Renal pelvis (tissue), 4 donors: ENCODE measurements around the gene PRR36. TPM values are rescaled to one million over a fixed set of nuclear protein-coding genes. Genes with fewer than 3 reads are reported as not detected.
A peak's percentile ranks its signal among the peaks of the same experiment; 100 is the strongest.

Experiments used
- DNase-seq: peaks from one replicate; pipeline ENCODE4 v3.0.0-alpha.2; 2013
- polyA plus RNA-seq, 3 donors: library from polyadenylated mRNA; unstranded; fragments of 120-200 nt; gene quantifications; one replicate each; pipeline ENCODE4 v1.2.1, GENCODE V29; 2013; ENCODE audit not compliant: insufficient read length in 3 of 3

The PRR36 gene
- polyA plus RNA-seq, 3 donors, result 9.0 to 10.1 (median 9.6) TPM

DNA sequence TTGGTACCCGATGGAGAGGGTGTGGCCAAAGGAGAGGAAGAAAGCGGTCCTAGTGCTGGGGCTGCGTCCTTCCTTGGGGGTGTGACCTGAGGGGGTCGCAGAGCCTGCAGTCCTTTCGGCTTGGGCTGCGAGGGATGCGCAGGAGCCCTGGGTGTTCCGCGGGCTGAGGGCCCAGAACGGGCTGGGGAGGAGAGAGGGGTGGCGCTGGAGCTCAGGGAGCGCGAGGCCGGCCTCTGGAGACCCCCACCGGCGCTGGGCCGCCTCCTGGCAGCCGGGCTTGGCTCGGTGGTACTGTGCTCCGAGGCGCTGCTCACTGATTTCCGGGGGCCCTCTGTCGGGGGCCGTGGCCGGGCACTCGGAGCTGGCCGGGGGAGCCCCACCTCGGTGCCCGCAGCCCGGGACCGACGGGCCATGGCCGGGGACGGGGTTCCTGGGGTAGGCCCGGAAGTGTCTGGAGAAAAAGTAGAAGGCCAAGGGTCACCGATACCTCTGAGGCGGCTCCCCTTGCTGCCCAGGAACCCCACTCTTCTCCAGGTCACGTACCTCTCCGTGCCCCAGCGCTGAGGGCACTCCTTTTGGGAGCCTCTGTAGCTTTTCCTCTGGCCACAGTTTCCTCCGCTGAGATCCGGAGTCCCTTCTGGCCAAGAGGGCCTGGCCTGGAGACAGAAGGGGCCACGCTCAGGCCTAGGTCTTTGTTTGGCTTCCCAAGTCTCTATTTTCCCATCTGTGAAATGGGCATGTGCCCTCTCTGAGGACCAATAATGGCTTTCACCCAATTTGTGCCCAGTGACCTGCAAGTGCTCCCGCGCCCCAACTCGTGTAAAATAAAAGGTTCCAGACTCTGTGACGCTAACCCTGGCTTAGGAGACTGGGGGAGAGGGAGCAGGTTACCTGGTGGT lies 1.6 kb downstream of the PRR36 start:
- DNase-seq, result no peak

DNA sequence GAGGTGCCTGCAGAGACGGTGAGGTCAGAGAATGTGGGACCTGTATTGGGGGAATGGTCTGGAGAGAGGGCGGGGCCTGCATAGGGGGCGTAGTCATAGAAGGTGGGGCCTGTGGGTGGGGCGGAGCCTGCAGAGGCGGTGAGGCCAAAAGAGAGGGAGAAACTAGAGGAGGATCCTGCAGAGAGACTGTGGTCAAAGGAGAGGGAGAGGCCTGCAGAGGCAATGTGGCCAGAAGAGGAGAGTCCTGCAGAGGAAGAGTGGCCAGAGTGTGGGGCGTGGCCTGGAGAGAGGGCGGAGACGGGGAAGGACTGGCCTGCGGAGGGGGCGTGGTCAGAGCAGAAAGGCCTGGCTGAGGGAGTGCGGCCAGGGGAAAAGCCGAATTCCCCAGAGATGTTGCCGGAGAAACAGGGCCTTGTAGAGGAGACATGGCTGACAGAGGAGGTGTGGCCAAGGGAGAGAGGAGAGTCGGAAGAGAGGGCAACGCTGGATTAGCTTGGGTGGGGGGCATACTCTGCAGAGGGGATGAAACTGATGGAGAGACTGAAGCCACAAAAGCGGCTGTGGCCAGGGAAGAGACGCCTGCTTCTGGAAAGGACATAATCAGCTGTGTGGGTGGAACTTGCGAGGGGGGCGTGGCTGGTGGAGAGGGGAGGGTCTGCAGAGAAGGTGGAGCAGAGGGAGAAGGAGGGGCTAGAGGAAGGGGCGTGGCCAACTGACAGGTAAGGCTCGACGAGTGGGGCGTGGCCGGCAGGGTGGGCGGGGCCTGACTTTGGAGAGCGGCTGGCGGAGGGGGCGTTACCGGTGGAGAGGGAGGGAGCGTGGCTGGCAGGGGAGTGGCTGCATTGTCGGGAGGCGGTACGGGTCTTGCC lies 2.5 kb downstream of the PRR36 start:
- peak; percentile 78 for DNase-seq

DNA sequence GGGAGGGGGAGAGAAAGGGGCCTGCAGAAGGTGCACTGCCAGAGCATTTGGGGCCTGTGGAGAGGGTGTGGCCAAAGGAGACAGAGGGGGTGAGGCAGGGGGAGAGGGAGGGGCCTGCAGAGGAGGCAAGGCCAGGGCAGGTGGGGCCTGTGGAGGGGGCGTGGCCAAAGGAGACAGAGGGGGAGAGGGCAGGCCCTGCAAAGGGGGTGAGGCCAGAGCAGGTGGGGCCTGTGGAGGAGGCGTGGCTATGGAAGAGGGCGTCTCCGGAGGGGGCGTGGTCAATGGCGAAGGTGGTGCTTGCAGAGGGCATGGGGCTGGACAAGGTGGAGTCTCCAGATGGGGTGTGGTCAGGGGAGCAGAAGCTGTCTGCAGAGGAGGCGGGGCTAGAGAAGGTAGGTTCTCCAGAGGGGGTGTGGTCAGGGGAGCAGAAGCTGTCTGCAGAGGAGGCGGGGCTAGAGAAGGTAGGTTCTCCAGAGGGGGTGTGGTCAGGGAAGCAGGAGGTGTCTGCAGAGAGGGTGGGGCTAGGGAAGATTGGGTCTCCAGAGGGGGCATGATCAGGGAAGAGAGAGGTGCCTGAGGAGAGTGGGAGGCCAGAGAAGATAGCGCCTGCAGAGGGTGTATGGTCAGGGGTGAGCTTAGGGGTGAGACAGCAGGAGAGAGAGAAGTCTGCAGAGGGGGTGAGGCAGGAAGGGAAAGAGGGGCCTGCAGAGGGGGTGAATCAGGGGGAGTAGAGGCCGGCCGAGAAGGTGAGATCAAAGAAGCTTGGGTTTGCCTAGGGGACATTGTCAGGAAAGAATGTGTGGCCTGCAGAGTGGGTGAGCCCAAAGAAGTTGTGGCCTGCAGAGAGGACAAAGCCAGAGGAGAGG lies 3.4 kb downstream of the PRR36 start:
- DNase-seq, result no peak

DNA sequence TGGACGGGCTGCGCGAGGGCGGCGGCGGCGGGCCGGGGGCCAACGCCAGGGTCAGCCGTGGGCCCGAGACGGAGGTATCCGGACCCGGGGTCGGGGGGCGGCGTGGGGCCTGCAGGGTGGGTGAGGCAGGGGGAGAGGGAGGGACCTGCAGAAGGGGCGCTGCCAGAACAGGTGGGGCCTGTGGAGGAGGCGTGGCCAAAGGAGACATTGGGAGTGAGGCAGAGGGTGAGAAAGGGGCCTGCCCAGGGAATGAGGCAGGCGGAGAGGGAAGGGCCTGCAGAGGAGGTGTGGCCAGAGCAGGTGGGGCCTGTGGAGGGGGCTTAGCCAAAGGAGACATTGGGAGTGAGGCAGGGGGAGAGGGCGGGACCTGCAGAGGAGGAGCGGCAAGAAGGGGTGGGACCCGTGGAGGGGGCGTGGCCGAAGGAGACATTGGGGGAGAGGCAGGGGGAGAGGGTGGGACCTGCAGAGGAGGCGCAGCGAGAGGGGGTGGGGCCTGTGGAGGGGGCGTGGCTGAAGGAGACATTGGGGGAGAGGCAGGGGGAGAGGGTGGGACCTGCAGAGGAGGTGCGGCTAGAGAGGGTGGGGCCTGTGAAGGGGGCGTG lies 4.2 kb downstream of the PRR36 start:
- DNase-seq, result no peak

DNA sequence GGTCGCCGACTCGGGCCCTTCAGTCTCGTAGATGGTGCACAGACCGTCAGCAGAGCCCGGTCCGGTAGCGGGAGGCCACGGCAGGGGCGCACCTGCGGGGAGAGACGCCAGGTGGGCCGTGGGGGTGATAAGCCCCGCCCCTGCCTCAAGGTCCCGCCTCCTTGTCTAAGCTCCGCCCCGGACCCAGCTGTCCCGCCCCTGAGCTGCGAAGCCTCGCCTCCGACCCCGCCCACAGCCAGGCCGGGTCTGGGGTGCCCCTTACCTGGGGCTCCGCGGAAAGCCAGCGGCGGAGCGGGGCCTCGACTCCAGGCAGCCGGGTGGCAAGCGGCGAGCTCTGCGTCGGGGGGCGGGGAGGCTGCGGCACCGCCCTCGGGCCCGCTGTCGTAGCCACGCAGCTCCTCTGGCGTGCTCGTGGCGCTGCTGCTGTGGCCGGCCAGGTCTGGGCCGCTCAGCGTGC lies 4.7 kb downstream of the PRR36 start:
- no peak for DNase-seq

DNA sequence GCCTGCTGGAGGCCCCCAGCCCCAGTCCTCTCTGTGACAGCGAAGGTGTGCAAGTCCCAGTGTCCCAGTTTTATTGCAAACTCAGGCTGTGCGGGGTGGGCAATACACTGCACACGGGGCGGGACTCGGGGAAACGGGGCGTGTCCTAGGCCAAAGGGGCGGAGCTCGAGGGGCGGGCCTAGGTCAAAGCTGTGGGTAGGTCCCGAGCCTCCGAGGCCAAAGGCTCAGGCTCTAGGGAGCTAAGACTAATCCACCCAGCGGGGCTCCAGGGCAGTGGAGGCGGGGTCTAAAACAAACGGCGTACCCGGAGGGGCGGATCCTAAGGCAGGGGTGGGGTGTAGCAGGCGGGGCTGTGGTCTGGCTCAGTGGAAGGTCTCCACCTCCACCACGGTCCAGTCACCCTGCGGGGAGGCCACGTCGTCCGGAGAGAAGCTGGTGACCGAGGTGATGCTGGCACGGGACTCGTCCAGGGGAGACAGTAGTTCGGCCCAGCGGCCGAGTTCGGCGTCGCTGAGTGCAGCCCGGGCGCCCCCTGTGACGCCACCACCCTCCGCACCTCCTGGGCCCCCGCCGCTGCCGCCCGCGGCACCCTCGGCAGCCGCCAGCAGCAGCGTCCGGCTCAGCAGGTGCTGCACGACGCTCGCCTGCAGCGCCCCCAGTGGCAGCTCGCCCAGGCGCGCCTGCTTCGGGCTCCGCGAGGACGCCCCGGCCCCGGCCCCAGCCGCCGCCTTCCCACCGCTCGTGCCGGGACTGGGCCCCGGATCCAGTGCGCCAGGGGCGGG lies 5.3 kb downstream of the PRR36 start:
- peak; percentile 65 for DNase-seq

DNA sequence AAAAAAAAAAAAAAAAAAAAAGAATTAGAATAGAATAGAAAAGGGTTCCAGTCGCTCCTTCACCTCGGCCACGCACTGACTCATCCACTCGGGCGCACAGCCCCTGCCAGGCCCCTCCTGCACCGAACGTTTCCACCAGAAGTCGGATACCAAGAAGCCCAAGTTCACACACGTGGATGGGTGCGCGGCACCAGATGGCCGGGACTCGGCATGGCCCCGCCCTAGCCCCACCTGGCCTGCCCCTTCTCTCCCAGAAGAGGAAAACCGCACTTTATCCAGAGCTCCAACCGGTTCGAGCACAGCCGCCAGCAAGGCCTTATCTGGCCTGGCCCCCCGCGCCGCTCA lies 5.9 kb downstream of the PRR36 start:
- no peak for DNase-seq

DNA sequence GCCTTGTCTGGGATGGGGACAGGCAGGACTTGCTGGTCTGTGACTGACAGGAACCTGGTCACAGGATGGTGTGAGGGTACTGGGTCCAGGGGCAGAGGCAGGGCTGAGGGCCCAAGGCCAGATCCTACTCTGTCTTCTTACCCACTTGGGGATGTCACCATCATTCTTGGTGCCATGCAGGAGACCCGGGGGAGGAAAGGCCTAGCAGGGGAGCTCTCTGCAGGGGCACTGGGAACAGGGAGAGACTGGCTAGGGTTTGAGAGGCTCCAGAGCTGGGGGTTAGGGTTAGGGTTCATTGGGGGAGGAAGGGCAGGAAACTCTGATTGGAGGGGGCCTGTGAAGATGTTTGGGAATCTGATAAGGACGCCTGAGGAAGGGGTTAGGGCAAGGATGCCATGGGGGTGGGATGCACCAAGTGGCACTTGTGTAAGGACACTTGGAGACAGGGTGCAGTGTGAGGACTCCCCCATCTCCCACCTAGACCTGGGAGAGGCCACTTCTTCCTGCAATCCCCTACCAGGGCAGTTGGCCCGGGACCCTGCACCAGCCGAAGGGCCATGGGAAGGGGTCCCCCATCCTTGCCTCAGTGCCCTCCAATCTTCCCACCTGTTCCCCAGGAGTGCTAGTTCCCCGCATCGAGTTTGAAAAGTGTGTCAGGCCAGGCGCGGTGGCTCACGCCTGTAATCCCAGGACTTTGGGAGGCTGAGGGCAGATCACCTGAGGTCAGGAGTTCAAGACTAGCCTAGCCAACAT lies 6.9 kb downstream of the PRR36 start:
- DNase-seq, result no peak

DNA sequence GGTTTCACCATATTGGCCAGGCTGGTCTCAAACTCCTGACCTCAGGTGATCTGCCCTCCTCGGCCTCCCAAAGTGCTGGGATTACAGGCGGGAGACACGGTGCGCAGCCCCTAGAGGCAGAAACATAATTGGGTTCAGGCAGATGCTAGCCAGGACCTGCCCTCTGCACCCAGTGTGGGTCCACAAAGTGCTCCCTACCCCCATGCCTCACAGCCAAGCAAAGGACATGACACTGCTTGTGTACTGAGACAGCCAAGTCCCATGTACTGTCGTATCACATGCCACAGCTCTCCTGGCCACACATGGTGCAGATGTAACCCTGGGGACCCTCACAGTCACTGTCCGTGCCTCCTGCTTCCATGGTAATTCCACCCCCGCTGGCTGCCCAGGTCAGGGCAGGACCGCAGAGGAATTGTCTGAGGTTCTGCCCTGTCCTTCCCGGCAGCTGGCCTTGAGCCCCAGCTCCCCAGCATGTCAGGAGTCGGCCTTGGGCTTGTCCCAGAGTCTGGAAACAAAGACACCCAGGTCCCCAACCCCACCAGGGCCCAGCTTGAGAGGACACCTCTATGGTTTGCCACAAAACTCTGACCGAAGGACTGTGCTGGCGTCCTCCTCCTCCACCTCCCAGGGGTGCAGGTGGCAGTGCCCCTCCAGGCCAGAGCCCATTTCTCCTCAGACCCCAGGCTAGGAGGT lies 7.6 kb downstream of the PRR36 start:
- no peak for DNase-seq

DNA sequence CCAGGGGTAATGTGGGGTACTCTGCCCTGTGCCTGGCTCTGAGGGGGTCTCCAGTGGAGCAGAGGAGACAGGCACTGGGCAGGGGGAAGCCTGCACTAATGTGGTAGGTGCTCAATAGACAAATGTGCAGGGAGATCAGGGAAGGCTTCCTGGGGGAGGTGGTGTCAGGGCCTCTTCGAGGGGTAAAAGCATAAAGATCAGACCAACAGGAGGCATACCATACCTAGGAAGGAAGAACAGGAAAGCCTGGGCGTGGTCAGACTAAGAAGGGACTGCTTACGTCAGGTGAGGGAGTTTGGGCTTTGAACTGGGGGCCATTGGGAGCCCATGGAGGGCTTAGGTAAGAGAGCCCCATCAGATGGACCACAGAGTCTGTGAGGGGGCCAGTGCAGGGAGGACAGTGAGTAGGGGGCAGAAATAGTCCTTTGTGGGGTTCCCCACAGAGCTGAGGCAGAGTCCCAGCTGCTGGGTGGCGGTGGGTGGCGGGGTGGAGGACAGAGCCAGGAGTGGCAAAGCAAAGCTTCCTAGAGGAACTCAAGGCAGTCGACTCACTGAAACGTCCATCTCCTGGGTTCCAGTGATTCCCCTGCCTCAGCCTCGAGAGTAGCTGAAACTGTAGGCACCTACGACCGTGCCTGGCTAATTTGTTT lies 8.8 kb downstream of the PRR36 start:
- no peak for DNase-seq

DNA sequence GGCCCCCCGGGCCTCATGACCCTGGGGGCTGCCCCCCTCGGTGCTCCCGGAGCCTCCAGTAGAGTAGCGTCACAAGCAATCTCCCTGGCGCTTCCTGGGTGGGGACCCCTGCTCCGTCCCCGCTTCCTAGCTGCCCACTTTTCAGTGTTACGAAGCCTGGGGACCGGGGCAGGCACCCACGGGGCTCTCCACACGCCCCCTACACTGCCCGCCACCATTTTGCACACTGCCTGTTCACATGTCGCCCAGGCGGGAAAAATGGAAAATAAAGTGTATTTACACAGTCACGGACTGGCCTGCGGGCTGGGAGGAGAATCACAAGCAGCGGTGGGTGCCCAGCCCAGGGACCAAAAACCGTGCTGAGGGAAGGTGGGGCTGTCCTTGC lies 9.5 kb downstream of the PRR36 start:
- DNase-seq, result no peak

DNA sequence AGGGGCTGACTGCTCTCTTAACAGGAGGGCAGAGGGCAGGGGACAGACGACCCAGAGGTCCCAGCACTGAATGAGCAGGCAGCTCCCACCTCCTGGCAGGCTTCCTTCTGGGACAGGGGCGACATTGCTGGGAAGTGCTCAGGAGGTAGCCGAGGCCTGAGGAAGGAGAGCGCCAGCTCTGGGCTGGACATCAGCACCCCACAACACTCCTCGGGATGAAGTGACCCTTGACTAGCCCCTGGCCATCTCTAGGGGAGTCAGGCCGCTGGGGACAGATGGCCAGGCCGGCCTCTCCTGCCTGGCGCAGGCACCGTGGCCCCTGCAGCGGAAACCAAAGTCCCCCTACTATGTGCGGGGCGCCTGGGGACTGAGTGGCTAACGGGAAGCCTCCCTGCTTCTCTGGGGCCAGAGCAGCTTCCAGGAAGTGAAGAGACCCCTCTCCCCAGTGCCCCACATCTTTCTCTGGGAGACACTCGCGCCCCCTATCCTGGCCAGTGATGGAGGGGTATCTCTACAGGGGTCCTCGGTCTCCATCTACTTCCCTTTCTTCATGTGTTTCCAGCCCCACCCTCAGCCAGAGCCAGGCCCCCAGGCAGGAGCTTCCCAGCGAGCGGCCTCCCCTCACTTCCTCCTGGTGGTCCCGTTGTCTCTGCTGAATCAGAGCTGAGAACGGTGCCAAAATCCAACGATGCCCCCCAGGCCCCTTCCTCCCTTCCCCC lies 10.1 kb downstream of the PRR36 start:
- no peak for DNase-seq

DNA sequence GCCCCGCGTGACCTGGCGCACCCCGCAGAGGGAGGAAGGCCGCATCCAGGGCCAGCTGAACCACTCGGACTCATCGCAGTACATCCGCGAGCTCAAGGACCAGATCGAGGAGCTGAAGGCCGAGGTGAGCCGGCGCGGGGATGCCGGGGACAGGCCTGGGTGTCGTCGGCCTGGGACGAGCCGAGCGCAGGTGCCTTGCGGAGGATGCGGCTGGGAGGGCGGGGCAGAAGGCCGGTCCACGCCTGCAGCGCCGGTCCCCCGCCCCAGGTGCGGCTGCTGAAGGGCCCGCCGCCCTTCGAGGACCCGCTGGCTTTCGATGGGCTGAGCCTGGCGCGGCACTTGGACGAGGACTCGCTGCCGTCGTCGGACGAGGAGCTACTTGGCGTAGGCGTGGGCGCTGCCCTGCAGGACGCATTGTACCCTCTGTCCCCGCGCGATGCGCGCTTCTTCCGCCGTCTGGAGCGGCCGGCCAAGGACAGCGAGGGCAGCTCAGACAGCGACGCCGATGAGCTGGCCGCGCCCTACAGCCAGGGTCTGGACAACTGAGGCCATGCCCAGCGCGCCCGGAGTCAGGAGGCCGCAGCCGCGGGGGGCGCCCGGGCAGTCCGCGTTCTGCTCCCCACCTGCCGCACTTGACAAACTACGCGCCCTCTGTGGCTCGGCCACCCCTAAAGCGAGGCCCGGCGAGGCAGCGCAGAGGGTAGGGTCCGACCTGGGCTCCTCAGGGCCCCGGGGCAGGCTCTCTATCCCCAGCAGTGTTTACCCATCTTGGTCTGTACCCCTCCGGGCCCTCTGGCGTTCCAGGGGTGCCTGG lies 10.8 kb downstream of the PRR36 start:
- DNase-seq, result no peak

DNA sequence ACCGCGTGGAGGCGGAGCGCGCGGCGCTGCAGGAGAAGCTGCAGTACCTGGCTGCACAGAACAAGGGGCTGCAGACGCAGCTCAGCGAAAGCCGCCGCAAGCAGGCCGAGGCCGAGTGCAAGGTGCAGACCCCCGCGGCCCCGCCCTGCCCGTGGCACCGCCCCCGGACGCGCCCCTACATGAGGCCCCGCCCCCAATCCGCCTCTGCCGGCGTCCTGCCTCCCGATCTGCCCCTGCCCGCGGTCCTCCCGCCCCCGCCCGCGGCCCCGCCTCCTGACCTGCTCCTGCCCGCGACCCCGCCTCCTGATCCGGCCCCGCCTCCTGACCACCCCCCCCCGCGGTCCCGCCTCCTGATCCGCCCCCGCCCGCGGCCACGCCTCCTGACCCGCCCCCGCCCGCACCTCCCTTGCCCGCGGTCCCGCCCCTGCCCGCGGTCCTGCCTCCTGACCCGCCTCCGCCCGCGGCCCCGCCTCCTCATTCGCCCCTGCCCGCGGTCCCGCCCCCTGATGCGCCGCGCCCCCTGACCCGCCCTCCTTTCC lies 11.7 kb downstream of the PRR36 start:
- DNase-seq, result peak; percentile 73

DNA sequence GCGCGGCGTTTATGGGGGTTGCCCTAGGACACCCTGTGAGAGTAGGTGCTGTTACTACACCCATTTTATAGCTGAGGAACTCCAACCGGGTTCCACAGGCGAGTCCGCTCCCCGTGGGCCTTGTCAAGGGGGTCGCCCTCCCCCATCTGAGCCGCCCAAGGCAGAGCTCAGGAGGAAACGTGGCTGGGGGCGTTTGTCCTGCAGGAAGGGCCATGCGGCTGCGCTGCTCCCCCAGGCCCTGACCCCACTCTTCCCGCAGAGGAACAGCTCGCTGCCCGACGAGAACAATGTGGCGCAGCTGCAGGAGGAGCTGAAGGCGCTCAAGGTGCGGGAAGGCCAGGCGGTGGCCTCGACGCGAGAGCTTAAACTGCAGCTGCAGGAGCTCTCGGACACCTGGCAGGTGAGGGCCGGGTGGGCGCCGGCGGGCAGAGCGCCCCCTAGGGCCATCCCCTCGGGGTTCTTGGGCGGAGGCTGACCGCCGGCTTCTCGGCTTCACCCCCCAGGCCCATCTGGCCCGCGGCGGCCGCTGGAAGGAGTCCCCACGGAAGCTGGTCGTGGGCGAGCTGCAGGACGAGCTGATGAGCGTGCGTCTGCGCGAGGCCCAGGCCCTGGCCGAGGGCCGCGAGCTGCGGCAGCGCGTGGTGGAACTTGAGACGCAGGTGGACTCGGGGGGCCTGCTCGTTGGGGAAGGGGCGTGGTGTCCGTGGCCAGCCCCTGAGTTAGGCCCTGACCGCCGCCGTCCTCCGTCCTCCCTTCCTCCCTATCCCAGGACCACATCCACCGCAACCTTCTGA lies 12.4 kb downstream of the PRR36 start:
- DNase-seq, result no peak
